ENCODE measurements around the gene WBP4. TPM values are rescaled to one million over a fixed set of nuclear protein-coding genes. Genes with fewer than 3 reads are reported as not detected.

The WBP4 gene
- total and polyA plus RNA-seq, 2 of the 13 experiments (the other 11 are each of a cell fraction or from before 2014, with no cell fraction given) = 6.7 to 11.7 TPM

GRCh38 chr13:41132512-41133152, 71.3 kb downstream of the WBP4 start, which contains the start of gene KBTBD6 (continued):
- TF ChIP-seq IRF9 (CRISPR knock-in tag; IDR thresholded peaks at IDR 0.05; ENCODE audit: borderline replicate concordance) = no peak
- no peak for TF ChIP-seq ZNF629 (CRISPR knock-in tag; conservative IDR thresholded peaks at IDR 0.05)
- peak; percentile 72; the same call in 1 of the 2 replicates for TF ChIP-seq NFATC3 (CRISPR knock-in tag; IDR thresholded peaks at IDR 0.05)
- TF ChIP-seq SMAD1 (CRISPR knock-in tag; IDR thresholded peaks at IDR 0.05; ENCODE audit: borderline replicate concordance, low read depth) = no peak
- peak; percentile 33; the same call in 1 of the 2 replicates for TF ChIP-seq FOXO1 (CRISPR knock-in tag; IDR thresholded peaks at IDR 0.05)
- peak; percentile 75 for TF ChIP-seq HNRNPLL (IDR thresholded peaks at IDR 0.05; ENCODE audit: low read depth, low read length, poor library complexity, severe bottlenecking)
- TF ChIP-seq FOXP4 (CRISPR knock-in tag; IDR thresholded peaks at IDR 0.05) = peak; percentile 43
- TF ChIP-seq ATF5 (CRISPR knock-in tag; IDR thresholded peaks at IDR 0.05; ENCODE audit: low read depth) = no peak
- no peak for TF ChIP-seq SMARCC2 (IDR thresholded peaks at IDR 0.05)
- TF ChIP-seq RFX3 (CRISPR knock-in tag; IDR thresholded peaks at IDR 0.05) = no peak
- no peak for TF ChIP-seq ZBTB44 (CRISPR knock-in tag; IDR thresholded peaks at IDR 0.05)
- no peak for TF ChIP-seq ZNF660 (CRISPR knock-in tag; IDR thresholded peaks at IDR 0.05; ENCODE audit: borderline replicate concordance, low read depth)
- TF ChIP-seq HNRNPUL1 (IDR thresholded peaks at IDR 0.05; ENCODE audit: low read depth, low read length) = no peak
- no peak for TF ChIP-seq ZKSCAN1 (IDR thresholded peaks at IDR 0.05; ENCODE audit: low read length)
- TF ChIP-seq ZNF20 (CRISPR knock-in tag; IDR thresholded peaks at IDR 0.05) = no peak
- TF ChIP-seq FOXO4 (CRISPR knock-in tag; conservative IDR thresholded peaks at IDR 0.05) = no peak
- peak; percentile 79; the same call in 1 of the 2 replicates for TF ChIP-seq SMAD3 (CRISPR knock-in tag; IDR thresholded peaks at IDR 0.05)
- TF ChIP-seq ZNF724P (CRISPR knock-in tag; IDR thresholded peaks at IDR 0.05; ENCODE audit: borderline replicate concordance) = no peak
- peak; percentile 93 for TF ChIP-seq CBFB (CRISPR knock-in tag; IDR thresholded peaks at IDR 0.05)
- TF ChIP-seq SNAPC2 (CRISPR knock-in tag; IDR thresholded peaks at IDR 0.05) = no peak
- no peak for TF ChIP-seq TMF1 (CRISPR knock-in tag; IDR thresholded peaks at IDR 0.05; ENCODE audit: low read depth)

Data from HepG2 (cell line).